Chondrocyte (in vitro differentiated cells): Measurements from ENCODE around the gene THSD7B. TPM values are rescaled to one million over a fixed set of nuclear protein-coding genes. Genes with fewer than 3 reads are reported as not detected.

Source experiments
- DNase-seq: peaks from one replicate; pipeline ENCODE4 v3.0.0; 2021; ENCODE audit warnings: mixed read lengths, low spot score
- H3K27ac Mint-ChIP-seq: one replicate; pipeline ENCODE4 v1.8.0; 2021; ENCODE audit warnings: mild to moderate bottlenecking, moderate library complexity, mixed read lengths; ENCODE audit not compliant: unreplicated experiment
- H3K27me3 Mint-ChIP-seq: 2 replicates; pipeline ENCODE4 v1.8.0; 2021; ENCODE audit warnings: low read depth, mixed read lengths
- H3K36me3 Mint-ChIP-seq: 2 replicates; pipeline ENCODE4 v1.8.0; 2021; ENCODE audit warnings: low read depth, mixed read lengths
- H3K4me1 Mint-ChIP-seq: 2 replicates; pipeline ENCODE4 v1.8.0; 2021; ENCODE audit warnings: low read depth, mild to moderate bottlenecking, mixed read lengths
- H3K4me3 Mint-ChIP-seq: one replicate; pipeline ENCODE4 v1.8.0; 2021; ENCODE audit warnings: mild to moderate bottlenecking, moderate library complexity, mixed read lengths; ENCODE audit not compliant: unreplicated experiment
- H3K9me3 Mint-ChIP-seq: 2 replicates; pipeline ENCODE4 v1.8.0; 2021; ENCODE audit warnings: low read depth, mixed read lengths
- CTCF ChIP-seq: fragments of 200-600 bp; sonication (generic); IDR thresholded peaks from 2 replicates; pipeline ENCODE4 v1.5.0; 2021; ENCODE audit warnings: antibody characterized with exemption, mild to moderate bottlenecking, moderate library complexity
- total RNA-seq: library from RNA; stranded (reverse); gene quantifications from 3 replicates; pipeline ENCODE4 v1.2.1, GENCODE V29; 2021

The THSD7B gene
- total RNA-seq, 1 donor from 2014 or later: not detected

GRCh38 chr2:137020452-137021196 is 255.3 kb downstream of the THSD7B start:
- TF ChIP-seq CTCF: no peak
- Mint-ChIP-seq H3K4me1 (no peaks in the 10 kb centered on the region), H3K4me3 (no peak overlapping the region), H3K9me3 (no peaks in the 10 kb centered on the region), H3K27me3 (peaks cover 21% of the 10 kb centered on the region), H3K36me3 (no peaks in the 10 kb centered on the region), H3K27ac (no peak overlapping the region)
- no peak for DNase-seq

- TF ChIP-seq CTCF: no peak
- Mint-ChIP-seq H3K4me1 (no peaks in the 10 kb centered on the region), H3K36me3 (no peaks in the 10 kb centered on the region), H3K27ac (no peak overlapping the region), H3K4me3 (no peak overlapping the region), H3K9me3 (no peaks in the 10 kb centered on the region), H3K27me3 (peaks cover 24% of the 10 kb centered on the region)
- DNase-seq: no peak
Measured at GRCh38 chr2:137021763-137022162, 256.4 kb downstream of the THSD7B start.

DNA sequence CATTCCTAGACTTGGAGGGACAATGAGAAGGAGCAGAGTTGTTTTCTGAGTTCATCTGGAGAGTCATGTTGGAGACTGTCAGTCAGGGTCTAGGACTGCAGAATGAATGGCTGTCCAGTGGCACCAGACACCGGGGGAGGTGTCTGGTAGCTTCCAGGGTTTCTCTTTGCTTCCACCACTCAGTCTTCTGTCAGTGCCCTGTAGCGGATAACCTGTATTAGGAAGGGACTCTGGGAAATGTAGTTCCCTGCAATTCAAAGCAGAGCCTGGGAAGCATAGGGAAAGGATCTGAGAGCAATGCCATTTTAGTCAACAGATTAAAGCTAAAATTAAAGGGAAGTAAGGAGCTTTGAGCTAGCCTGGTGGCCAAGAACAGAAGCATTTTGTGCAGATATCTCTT is 257.9 kb downstream of the THSD7B start:
- DNase-seq: no peak
- peaks cover 24% of the 10 kb centered on the region for H3K27me3 Mint-ChIP-seq
- no peak overlapping the region for H3K4me3 Mint-ChIP-seq
- no peaks in the 10 kb centered on the region for H3K4me1 Mint-ChIP-seq
- no peak for TF ChIP-seq CTCF
- H3K36me3 Mint-ChIP-seq: no peaks in the 10 kb centered on the region
- H3K9me3 Mint-ChIP-seq: no peaks in the 10 kb centered on the region
- no peak overlapping the region for H3K27ac Mint-ChIP-seq

DNA sequence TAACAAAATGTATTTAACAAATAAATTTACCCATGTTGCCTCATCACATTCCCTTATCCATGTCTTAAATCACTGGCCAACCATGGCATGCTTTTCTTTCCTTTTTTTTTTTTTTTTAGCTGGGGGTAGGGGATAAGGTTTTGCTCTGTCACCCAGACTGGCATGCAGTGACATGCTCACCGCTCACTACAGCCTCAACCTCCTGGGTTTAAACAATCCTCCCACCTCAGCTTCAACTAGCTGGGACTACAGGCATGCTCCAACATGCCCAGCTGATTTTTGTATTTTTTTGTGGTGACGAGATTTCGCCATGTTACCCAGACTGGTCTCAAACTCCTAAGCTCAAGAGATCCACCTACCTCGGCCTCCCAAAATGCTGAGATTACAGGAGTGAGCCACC is 266.4 kb downstream of the THSD7B start:
- Mint-ChIP-seq H3K4me3 (no peak overlapping the region), H3K4me1 (no peaks in the 10 kb centered on the region), H3K27ac (no peak overlapping the region), H3K36me3 (no peaks in the 10 kb centered on the region), H3K9me3 (peaks cover 3% of the 10 kb centered on the region), H3K27me3 (peaks cover under 1% of the 10 kb centered on the region)
- TF ChIP-seq CTCF: no peak
- DNase-seq: no peak

DNA sequence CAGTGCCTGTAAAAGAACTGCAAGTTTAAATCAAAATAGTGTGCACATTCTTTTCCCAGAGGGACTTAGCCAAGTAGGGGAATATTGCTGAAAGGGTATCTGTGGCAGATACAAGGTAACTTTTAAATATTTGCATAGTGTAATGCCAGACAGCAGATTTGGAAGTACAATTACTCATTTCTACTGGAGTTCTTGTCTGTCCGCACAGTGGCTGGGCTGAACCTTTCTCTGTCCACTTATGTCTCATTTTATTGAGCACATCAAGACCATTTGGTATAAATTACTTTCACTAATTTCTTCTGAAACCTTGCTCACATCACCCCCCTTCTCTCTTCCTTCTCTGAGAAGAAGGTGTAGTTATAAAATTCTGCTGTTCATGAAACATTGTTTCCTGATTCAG is 271.3 kb downstream of the THSD7B start:
- no peaks in the 10 kb centered on the region for H3K36me3 Mint-ChIP-seq

More for the DNA sequence above, 271.3 kb downstream of the THSD7B start:
- H3K4me1 Mint-ChIP-seq: no peaks in the 10 kb centered on the region
- H3K27ac Mint-ChIP-seq: no peak overlapping the region
- peaks cover 2% of the 10 kb centered on the region for H3K27me3 Mint-ChIP-seq
- no peak for DNase-seq
- peaks cover 3% of the 10 kb centered on the region for H3K9me3 Mint-ChIP-seq
- TF ChIP-seq CTCF: no peak
- H3K4me3 Mint-ChIP-seq: no peak overlapping the region
